Measurements from ENCODE around the gene DNAJB1.

GRCh38 chr19:14555918-14556661, 37.9 kb upstream of the DNAJB1 start:
- no peak for TF ChIP-seq CREB1 (CRISPR knock-in tag; IDR thresholded peaks at IDR 0.05; ENCODE audit: low read depth)
- TF ChIP-seq EZH2 (IDR thresholded peaks at IDR 0.05; ENCODE audit: low read depth, unreplicated experiment), result no peak
- TF ChIP-seq JUNB (IDR thresholded peaks at IDR 0.05; ENCODE audit: unreplicated experiment), result no peak
- no peak for TF ChIP-seq POLR2AphosphoS5 (IDR thresholded peaks at IDR 0.05; ENCODE audit: low read depth)
- TF ChIP-seq, protein P1, sequence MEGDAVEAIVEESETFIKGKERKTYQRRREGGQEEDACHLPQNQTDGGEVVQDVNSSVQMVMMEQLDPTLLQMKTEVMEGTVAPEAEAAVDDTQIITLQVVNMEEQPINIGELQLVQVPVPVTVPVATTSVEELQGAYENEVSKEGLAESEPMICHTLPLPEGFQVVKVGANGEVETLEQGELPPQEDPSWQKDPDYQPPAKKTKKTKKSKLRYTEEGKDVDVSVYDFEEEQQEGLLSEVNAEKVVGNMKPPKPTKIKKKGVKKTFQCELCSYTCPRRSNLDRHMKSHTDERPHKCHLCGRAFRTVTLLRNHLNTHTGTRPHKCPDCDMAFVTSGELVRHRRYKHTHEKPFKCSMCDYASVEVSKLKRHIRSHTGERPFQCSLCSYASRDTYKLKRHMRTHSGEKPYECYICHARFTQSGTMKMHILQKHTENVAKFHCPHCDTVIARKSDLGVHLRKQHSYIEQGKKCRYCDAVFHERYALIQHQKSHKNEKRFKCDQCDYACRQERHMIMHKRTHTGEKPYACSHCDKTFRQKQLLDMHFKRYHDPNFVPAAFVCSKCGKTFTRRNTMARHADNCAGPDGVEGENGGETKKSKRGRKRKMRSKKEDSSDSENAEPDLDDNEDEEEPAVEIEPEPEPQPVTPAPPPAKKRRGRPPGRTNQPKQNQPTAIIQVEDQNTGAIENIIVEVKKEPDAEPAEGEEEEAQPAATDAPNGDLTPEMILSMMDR (conservative IDR thresholded peaks at IDR 0.05; ENCODE audit: low read depth in 2 of 2), result no peak
- no peak for TF ChIP-seq EZH2phosphoT487 (IDR thresholded peaks at IDR 0.05; ENCODE audit: unreplicated experiment)
- TF ChIP-seq NANOG (IDR thresholded peaks at IDR 0.05; ENCODE audit: borderline replicate concordance), result no peak
- TF ChIP-seq STAT1 (IDR thresholded peaks at IDR 0.05; ENCODE audit: unreplicated experiment), result no peak
- TF ChIP-seq, protein P2, sequence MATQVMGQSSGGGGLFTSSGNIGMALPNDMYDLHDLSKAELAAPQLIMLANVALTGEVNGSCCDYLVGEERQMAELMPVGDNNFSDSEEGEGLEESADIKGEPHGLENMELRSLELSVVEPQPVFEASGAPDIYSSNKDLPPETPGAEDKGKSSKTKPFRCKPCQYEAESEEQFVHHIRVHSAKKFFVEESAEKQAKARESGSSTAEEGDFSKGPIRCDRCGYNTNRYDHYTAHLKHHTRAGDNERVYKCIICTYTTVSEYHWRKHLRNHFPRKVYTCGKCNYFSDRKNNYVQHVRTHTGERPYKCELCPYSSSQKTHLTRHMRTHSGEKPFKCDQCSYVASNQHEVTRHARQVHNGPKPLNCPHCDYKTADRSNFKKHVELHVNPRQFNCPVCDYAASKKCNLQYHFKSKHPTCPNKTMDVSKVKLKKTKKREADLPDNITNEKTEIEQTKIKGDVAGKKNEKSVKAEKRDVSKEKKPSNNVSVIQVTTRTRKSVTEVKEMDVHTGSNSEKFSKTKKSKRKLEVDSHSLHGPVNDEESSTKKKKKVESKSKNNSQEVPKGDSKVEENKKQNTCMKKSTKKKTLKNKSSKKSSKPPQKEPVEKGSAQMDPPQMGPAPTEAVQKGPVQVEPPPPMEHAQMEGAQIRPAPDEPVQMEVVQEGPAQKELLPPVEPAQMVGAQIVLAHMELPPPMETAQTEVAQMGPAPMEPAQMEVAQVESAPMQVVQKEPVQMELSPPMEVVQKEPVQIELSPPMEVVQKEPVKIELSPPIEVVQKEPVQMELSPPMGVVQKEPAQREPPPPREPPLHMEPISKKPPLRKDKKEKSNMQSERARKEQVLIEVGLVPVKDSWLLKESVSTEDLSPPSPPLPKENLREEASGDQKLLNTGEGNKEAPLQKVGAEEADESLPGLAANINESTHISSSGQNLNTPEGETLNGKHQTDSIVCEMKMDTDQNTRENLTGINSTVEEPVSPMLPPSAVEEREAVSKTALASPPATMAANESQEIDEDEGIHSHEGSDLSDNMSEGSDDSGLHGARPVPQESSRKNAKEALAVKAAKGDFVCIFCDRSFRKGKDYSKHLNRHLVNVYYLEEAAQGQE (IDR thresholded peaks at IDR 0.05; ENCODE audit: unreplicated experiment), result no peak
- no peak for TF ChIP-seq ETS1 (IDR thresholded peaks at IDR 0.05)
- no peak for TF ChIP-seq ZNF462 (CRISPR knock-in tag; IDR thresholded peaks at IDR 0.05)
- TF ChIP-seq ZNF114 (CRISPR knock-in tag; IDR thresholded peaks at IDR 0.05), result no peak

Data from GM23338 (cell line).